Left lung (tissue), 10 donors: ENCODE data around the gene GRWD1. TPM values are rescaled to one million over a fixed set of nuclear protein-coding genes. Genes with fewer than 3 reads are reported as not detected.

Source experiments
- ATAC-seq: fragments of 200-7000 bp; cut with Tn5 transposase; one replicate; pipeline ENCODE4 v1.9.1; 2020; ENCODE audit warnings: moderate library complexity
- DNase-seq, 4 donors: peaks; one replicate each; pipeline ENCODE4 v3.0.0-alpha.2; 2013 to 2020
- H3K27ac ChIP-seq, 2 donors: fragments of 200-600 bp; sonication (generic) in 1 of 2; one replicate each; pipeline versions ENCODE4 v1.5.0 to v1.8.0; 2020 to 2021
- H3K27me3 ChIP-seq, 2 donors: fragments of 200-600 bp; sonication (generic) in 1 of 2; one replicate each; pipeline versions ENCODE4 v1.5.0 to v1.8.0; 2020 to 2021
- H3K36me3 ChIP-seq, 2 donors: fragments of 200-600 bp; sonication (generic) in 1 of 2; one replicate each; pipeline versions ENCODE4 v1.5.0 to v1.8.0; 2020 to 2021
- H3K4me1 ChIP-seq, 2 donors: fragments of 200-600 bp; one replicate each; pipeline ENCODE4 v1.8.0; 2021
- H3K4me3 ChIP-seq, 2 donors: fragments of 200-600 bp; sonication (generic) in 1 of 2; one replicate each; pipeline versions ENCODE4 v1.5.0 to v1.8.0; 2020 to 2021; ENCODE audit warnings: mild to moderate bottlenecking in 1 of 2
- H3K9me3 ChIP-seq, 2 donors: fragments of 200-600 bp; sonication (generic) in 1 of 2; one replicate each; pipeline versions ENCODE4 v1.5.0 to v1.8.0; 2020 to 2021
- CTCF ChIP-seq, 2 donors: fragments of 200-600 bp; sonication (generic) in 1 of 2; IDR thresholded peaks; one replicate each; pipeline versions ENCODE4 v1.5.0 to v1.8.0; 2021; ENCODE audit warnings: antibody characterized with exemption in 2 of 2
- intact Hi-C, 2 donors: fragments of 100-400 bp; cut with DNase I; formaldehyde crosslinking; loops; one replicate each; pipeline versions ENCODE4 v1.11.2 to v1.14.2; 2022
- polyA plus RNA-seq, 6 donors: library from polyadenylated mRNA; unstranded; fragments of 120-200 nt; gene quantifications; one replicate each; pipeline ENCODE4 v1.2.1, GENCODE V29; 2013; ENCODE audit not compliant: insufficient read length in 6 of 6
- total RNA-seq, 2 donors: library from RNA; stranded (reverse); fragmentation: NEBNext Ultra II Directional; extraction: Animal tissue kit (Norgen Biotek cat#: 25700); gene quantifications; one replicate each; pipeline ENCODE4 v1.2.1, GENCODE V29; 2021
- donor health status: DM: no; HTN: yes; CAD: no.
- donor health status: DM: no; HTN: no; CAD: no.

GRWD1 gene
- total and polyA plus RNA-seq, 8 donors = 18.4 to 33.8 (median 24.4) TPM

- no peak for TF ChIP-seq CTCF (IDR thresholded peaks at IDR 0.05)
- Histone ChIP-seq H3K27ac (no peak overlapping the region), H3K4me3 (peak overlapping the region in 1 of 2 donors; percentile 64), H3K9me3 (no peaks in the 10 kb centered on the region), H3K27me3 (peaks cover 11 to 52% of the 10 kb centered on the region in 2 donors), H3K36me3 (peaks cover 0 to 24% of the 10 kb centered on the region in 2 donors), H3K4me1 (peaks cover 16 to 43% of the 10 kb centered on the region in 2 donors)
- DNase-seq = peak in 1 of 4 donors; percentile 70
- ATAC-seq = no peak
- intact Hi-C loops = no loop called here
These were observed 1.5 kb upstream of the GRWD1 start for GRCh38 chr19:48444129-48444935.

GRCh38 chr19:48444936-48445200 is 915 bp upstream of the GRWD1 start:
- Histone ChIP-seq H3K4me3 (peak overlapping the region; percentile 64 to 99), H3K4me1 (peaks cover 16 to 43% of the 10 kb centered on the region in 2 donors), H3K9me3 (no peaks in the 10 kb centered on the region), H3K27me3 (peaks cover 11 to 52% of the 10 kb centered on the region in 2 donors), H3K27ac (peak overlapping the region; percentile 90 to 94), H3K36me3 (peaks cover 0 to 29% of the 10 kb centered on the region in 2 donors)
- TF ChIP-seq CTCF (IDR thresholded peaks at IDR 0.05) = no peak
- intact Hi-C loops = no loop called here
- ATAC-seq (no peak), DNase-seq (no peak)

- peaks cover 11 to 49% of the 10 kb centered on the region in 2 donors for H3K27me3 ChIP-seq
- H3K36me3 ChIP-seq = peaks cover 0 to 33% of the 10 kb centered on the region in 2 donors
- DNase-seq (peak in 1 of 4 donors; percentile 84), ATAC-seq (peak; percentile 73)
- TF ChIP-seq CTCF (IDR thresholded peaks at IDR 0.05) = peak in 1 of 2 donors; percentile 46
- H3K9me3 ChIP-seq = no peaks in the 10 kb centered on the region
- peaks cover 16 to 43% of the 10 kb centered on the region in 2 donors for H3K4me1 ChIP-seq
- peak overlapping the region; percentile 64 to 99 for H3K4me3 ChIP-seq
- H3K27ac ChIP-seq = peak overlapping the region; percentile 90 to 94
- intact Hi-C loops = no loop called here
These were observed 552 bp upstream of the GRWD1 start for GRCh38 chr19:48445256-48445605.

- TF ChIP-seq CTCF (IDR thresholded peaks at IDR 0.05) = no peak
- Histone ChIP-seq H3K27me3 (peaks cover 11 to 35% of the 10 kb centered on the region in 2 donors), H3K4me1 (peaks cover 16 to 43% of the 10 kb centered on the region in 2 donors), H3K4me3 (peak overlapping the region; percentile 64 to 99), H3K36me3 (peaks cover 0 to 46% of the 10 kb centered on the region in 2 donors), H3K27ac (no peak overlapping the region), H3K9me3 (no peaks in the 10 kb centered on the region)
- intact Hi-C loops = no loop called here
- DNase-seq (no peak), ATAC-seq (no peak)
These were observed 796 bp downstream of the GRWD1 start for GRCh38 chr19:48446579-48446978.

- Histone ChIP-seq H3K9me3 (no peaks in the 10 kb centered on the region), H3K36me3 (peaks cover 0 to 66% of the 10 kb centered on the region in 2 donors), H3K27me3 (peaks cover 6 to 17% of the 10 kb centered on the region in 2 donors), H3K4me3 (no peak overlapping the region), H3K4me1 (peaks cover 16 to 38% of the 10 kb centered on the region in 2 donors), H3K27ac (no peak overlapping the region)
- TF ChIP-seq CTCF (IDR thresholded peaks at IDR 0.05) = no peak
- DNase-seq (no peak), ATAC-seq (no peak)
- intact Hi-C loops = no loop called here
These were observed 2.8 kb downstream of the GRWD1 start for GRCh38 chr19:48448563-48448962.
